Neural cell (in vitro differentiated cells): ENCODE data around the gene SGCE. TPM values are rescaled to one million over a fixed set of nuclear protein-coding genes. Genes with fewer than 3 reads are reported as not detected.

Source experiments
- H2AFZ ChIP-seq: fragments of 200-600, 300-800 bp; sonication (generic), shearing (Covaris generic); 2 replicates; pipeline ENCODE4 v1.6.0; 2014; ENCODE audit warnings: low read depth, mild to moderate bottlenecking, antibody characterized with exemption, low read length, moderate library complexity
- H3F3A ChIP-seq: fragments of 200-600 bp; shearing (Covaris generic); 2 replicates; pipeline ENCODE4 v1.6.1; 2016; ENCODE audit warnings: mild to moderate bottlenecking, moderate library complexity, mixed read lengths, antibody characterized with exemption, low read length; ENCODE audit not compliant: insufficient read depth, poor library complexity, severe bottlenecking
- H3K27ac ChIP-seq: fragments of 200-600, 300-800 bp; sonication (generic), shearing (Covaris generic); 2 replicates; pipeline ENCODE4 v1.5.1; 2014; ENCODE audit warnings: mild to moderate bottlenecking, low read length, moderate library complexity
- H3K27me3 ChIP-seq: fragments of 300-800, 200-600 bp; sonication (generic), shearing (Covaris generic); 2 replicates; pipeline ENCODE4 v1.6.0; 2014; ENCODE audit warnings: mild to moderate bottlenecking, low read depth, low read length, moderate library complexity; ENCODE audit not compliant: insufficient read depth
- H3K36me3 ChIP-seq: fragments of 300-800, 200-600 bp; sonication (generic), shearing (Covaris generic); 2 replicates; pipeline ENCODE4 v1.5.1; 2014; ENCODE audit warnings: mild to moderate bottlenecking, antibody characterized with exemption, low read length, moderate library complexity; ENCODE audit not compliant: insufficient read depth
- H3K4me2 ChIP-seq: fragments of 300-800, 200-600 bp; sonication (generic), shearing (Covaris generic); 2 replicates; pipeline ENCODE4 v1.6.0; 2014; ENCODE audit warnings: mild to moderate bottlenecking, low read length
- H3K4me3 ChIP-seq: fragments of 300-800, 200-600 bp; sonication (generic), shearing (Covaris generic); 2 replicates; pipeline ENCODE4 v1.5.1; 2014; ENCODE audit warnings: mild to moderate bottlenecking, low read length, moderate library complexity
- H3K79me2 ChIP-seq: fragments of 200-600 bp; shearing (Covaris generic); replicated peaks from 2 replicates; pipeline ENCODE4 v1.6.0; 2014; ENCODE audit warnings: mild to moderate bottlenecking, low read length, moderate library complexity; ENCODE audit not compliant: insufficient read depth
- H3K9ac ChIP-seq: fragments of 300-800, 200-600 bp; sonication (generic), shearing (Covaris generic); 2 replicates; pipeline ENCODE4 v1.6.1; 2016; ENCODE audit warnings: mild to moderate bottlenecking, low read length, mixed read lengths
- H3K9me2 ChIP-seq: fragments of 200-600 bp; shearing (Covaris generic); 2 replicates; pipeline ENCODE4 v1.6.1; 2016; ENCODE audit warnings: mild to moderate bottlenecking, low read length, mixed read lengths; ENCODE audit not compliant: insufficient read depth
- H3K9me3 ChIP-seq: fragments of 200-600, 300-800 bp; sonication (generic), shearing (Covaris generic); 2 replicates; pipeline ENCODE4 v1.6.1; 2016; ENCODE audit warnings: mild to moderate bottlenecking, mixed run types, low read length, moderate library complexity, mixed read lengths
- H4K20me1 ChIP-seq: fragments of 200-600 bp; shearing (Covaris generic); 2 replicates; pipeline ENCODE4 v1.6.1; 2016; ENCODE audit warnings: mild to moderate bottlenecking, mixed run types; ENCODE audit not compliant: insufficient read depth
- EP300 ChIP-seq: fragments of 450-650 bp; conservative IDR thresholded peaks from 2 replicates; pipeline ENCODE4 v1.6.1; 2014; ENCODE audit warnings: antibody characterized with exemption, mild to moderate bottlenecking, moderate library complexity; ENCODE audit not compliant: poor library complexity, severe bottlenecking
- EZH2 ChIP-seq: fragments of 200-600, 300-800 bp; shearing (Covaris generic), sonication (generic); IDR thresholded peaks from 2 replicates; pipeline ENCODE4 v1.6.1; 2014; ENCODE audit warnings: antibody characterized with exemption, low read length, borderline replicate concordance, mild to moderate bottlenecking; ENCODE audit not compliant: insufficient read depth, poor library complexity, severe bottlenecking
- MXI1 ChIP-seq: fragments of 450-650 bp; conservative IDR thresholded peaks from 2 replicates; pipeline ENCODE4 v1.6.1; 2014; ENCODE audit warnings: antibody characterized with exemption, mild to moderate bottlenecking; ENCODE audit not compliant: poor library complexity, severe bottlenecking
- POLR2AphosphoS5 ChIP-seq: IDR thresholded peaks from 2 replicates; pipeline ENCODE4 v1.6.1; 2012
- RAD21 ChIP-seq: fragments of 450-650 bp; conservative IDR thresholded peaks from 2 replicates; pipeline ENCODE4 v1.6.1; 2014; ENCODE audit warnings: antibody characterized with exemption, mild to moderate bottlenecking, moderate library complexity
- SMC3 ChIP-seq: fragments of 450-650 bp; conservative IDR thresholded peaks from 2 replicates; pipeline ENCODE4 v1.6.1; 2014; ENCODE audit warnings: antibody characterized with exemption, mild to moderate bottlenecking, moderate library complexity; ENCODE audit not compliant: poor library complexity
- TAF1 ChIP-seq: IDR thresholded peaks from 2 replicates; pipeline ENCODE4 v1.6.1; 2012; ENCODE audit warnings: low read depth
- polyA plus RNA-seq: library from polyadenylated mRNA; depleted of rRNA; stranded (reverse); fragments of >200 nt; gene quantifications from 2 replicates; pipeline ENCODE4 v1.2.3, GENCODE V29; 2014
- TF ChIP-seq, protein P1 (sequence below): fragments of 450-650 bp; IDR thresholded peaks from 2 replicates; pipeline ENCODE4 v1.5.1; 2014; ENCODE audit warnings: antibody characterized with exemption, mild to moderate bottlenecking, moderate library complexity; ENCODE audit not compliant: poor library complexity, severe bottlenecking
- TF ChIP-seq, protein P2 (sequence below): IDR thresholded peaks from 2 replicates; pipeline ENCODE4 v1.6.1; 2012; ENCODE audit warnings: borderline replicate concordance

SGCE gene
- polyA plus RNA-seq, 1 donor from 2014 or later: 94.6 TPM

GRCh38 chr7:94648731-94649130, 7.2 kb downstream of the SGCE start:
- Histone ChIP-seq H2AFZ (no peak overlapping the region), H3K9me3 (no peaks in the 10 kb centered on the region), H3K4me3 (no peak overlapping the region), H3K27me3 (no peaks in the 10 kb centered on the region), H3K36me3 (no peaks in the 10 kb centered on the region), H3F3A (no peaks in the 10 kb centered on the region), H3K27ac (no peak overlapping the region), H3K9me2 (no peaks in the 10 kb centered on the region), H3K79me2 (peaks cover 64% of the 10 kb centered on the region), H4K20me1 (no peaks in the 10 kb centered on the region), H3K4me2 (no peak overlapping the region), H3K9ac (no peak overlapping the region)
- no peak for TF ChIP-seq EP300
- TF ChIP-seq TAF1: no peak
- TF ChIP-seq SMC3: no peak
- TF ChIP-seq, protein P1, sequence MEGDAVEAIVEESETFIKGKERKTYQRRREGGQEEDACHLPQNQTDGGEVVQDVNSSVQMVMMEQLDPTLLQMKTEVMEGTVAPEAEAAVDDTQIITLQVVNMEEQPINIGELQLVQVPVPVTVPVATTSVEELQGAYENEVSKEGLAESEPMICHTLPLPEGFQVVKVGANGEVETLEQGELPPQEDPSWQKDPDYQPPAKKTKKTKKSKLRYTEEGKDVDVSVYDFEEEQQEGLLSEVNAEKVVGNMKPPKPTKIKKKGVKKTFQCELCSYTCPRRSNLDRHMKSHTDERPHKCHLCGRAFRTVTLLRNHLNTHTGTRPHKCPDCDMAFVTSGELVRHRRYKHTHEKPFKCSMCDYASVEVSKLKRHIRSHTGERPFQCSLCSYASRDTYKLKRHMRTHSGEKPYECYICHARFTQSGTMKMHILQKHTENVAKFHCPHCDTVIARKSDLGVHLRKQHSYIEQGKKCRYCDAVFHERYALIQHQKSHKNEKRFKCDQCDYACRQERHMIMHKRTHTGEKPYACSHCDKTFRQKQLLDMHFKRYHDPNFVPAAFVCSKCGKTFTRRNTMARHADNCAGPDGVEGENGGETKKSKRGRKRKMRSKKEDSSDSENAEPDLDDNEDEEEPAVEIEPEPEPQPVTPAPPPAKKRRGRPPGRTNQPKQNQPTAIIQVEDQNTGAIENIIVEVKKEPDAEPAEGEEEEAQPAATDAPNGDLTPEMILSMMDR: no peak
- TF ChIP-seq, protein P2, sequence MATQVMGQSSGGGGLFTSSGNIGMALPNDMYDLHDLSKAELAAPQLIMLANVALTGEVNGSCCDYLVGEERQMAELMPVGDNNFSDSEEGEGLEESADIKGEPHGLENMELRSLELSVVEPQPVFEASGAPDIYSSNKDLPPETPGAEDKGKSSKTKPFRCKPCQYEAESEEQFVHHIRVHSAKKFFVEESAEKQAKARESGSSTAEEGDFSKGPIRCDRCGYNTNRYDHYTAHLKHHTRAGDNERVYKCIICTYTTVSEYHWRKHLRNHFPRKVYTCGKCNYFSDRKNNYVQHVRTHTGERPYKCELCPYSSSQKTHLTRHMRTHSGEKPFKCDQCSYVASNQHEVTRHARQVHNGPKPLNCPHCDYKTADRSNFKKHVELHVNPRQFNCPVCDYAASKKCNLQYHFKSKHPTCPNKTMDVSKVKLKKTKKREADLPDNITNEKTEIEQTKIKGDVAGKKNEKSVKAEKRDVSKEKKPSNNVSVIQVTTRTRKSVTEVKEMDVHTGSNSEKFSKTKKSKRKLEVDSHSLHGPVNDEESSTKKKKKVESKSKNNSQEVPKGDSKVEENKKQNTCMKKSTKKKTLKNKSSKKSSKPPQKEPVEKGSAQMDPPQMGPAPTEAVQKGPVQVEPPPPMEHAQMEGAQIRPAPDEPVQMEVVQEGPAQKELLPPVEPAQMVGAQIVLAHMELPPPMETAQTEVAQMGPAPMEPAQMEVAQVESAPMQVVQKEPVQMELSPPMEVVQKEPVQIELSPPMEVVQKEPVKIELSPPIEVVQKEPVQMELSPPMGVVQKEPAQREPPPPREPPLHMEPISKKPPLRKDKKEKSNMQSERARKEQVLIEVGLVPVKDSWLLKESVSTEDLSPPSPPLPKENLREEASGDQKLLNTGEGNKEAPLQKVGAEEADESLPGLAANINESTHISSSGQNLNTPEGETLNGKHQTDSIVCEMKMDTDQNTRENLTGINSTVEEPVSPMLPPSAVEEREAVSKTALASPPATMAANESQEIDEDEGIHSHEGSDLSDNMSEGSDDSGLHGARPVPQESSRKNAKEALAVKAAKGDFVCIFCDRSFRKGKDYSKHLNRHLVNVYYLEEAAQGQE: no peak
- TF ChIP-seq MXI1: no peak
- no peak for TF ChIP-seq POLR2AphosphoS5
- no peak for TF ChIP-seq RAD21

GRCh38 chr7:94647295-94647694, 8.6 kb downstream of the SGCE start:
- no peak for TF ChIP-seq EZH2
- TF ChIP-seq MXI1: no peak
- TF ChIP-seq TAF1: no peak
- TF ChIP-seq, protein P1: no peak
- TF ChIP-seq RAD21: no peak
- TF ChIP-seq SMC3: no peak
- no peak for TF ChIP-seq POLR2AphosphoS5
- no peak for TF ChIP-seq EP300
- TF ChIP-seq, protein P2: no peak
- no peak overlapping the region for H3K4me2 ChIP-seq
- no peak overlapping the region for H3K4me3 ChIP-seq
- H4K20me1 ChIP-seq: no peaks in the 10 kb centered on the region
- H3K79me2 ChIP-seq: peaks cover 49% of the 10 kb centered on the region
- no peak overlapping the region for H3K9ac ChIP-seq
- H3F3A ChIP-seq: no peaks in the 10 kb centered on the region
- no peaks in the 10 kb centered on the region for H3K9me2 ChIP-seq
- H2AFZ ChIP-seq: no peak overlapping the region
- H3K36me3 ChIP-seq: no peaks in the 10 kb centered on the region
- H3K27me3 ChIP-seq: no peaks in the 10 kb centered on the region
- no peaks in the 10 kb centered on the region for H3K9me3 ChIP-seq
- H3K27ac ChIP-seq: no peak overlapping the region
